Stimulated activated effector memory CD8-positive, alpha-beta T cell treated with anti-CD3 and anti-CD28 coated beads, Interleukin-12 subunit alpha, Interleukin-12 subunit beta, amount 100 ng/mL, for 72 hours (primary cell): Measurements from ENCODE around the gene AP4M1.
A peak's percentile ranks its signal among the peaks of the same experiment; 100 is the strongest.
"Not testable (repeated sequence)": the region's sequence is repeated elsewhere in the genome, so short reads cannot be mapped to it uniquely, and the experiment has no call there.

Source experiments
- ATAC-seq: fragments of 150-1000 bp; cut with Tn5 transposase; 2 replicates; pipeline ENCODE4 v1.10.0; 2021
- DNase-seq, 2 donors: peaks; one replicate each; pipeline ENCODE4 v3.0.0; 2021 to 2022; ENCODE audit warnings: low spot score in 2 of 2
- H3K27ac Mint-ChIP-seq: one replicate; pipeline ENCODE4 v1.8.0; 2022; ENCODE audit warnings: mild to moderate bottlenecking, mixed read lengths
- H3K36me3 Mint-ChIP-seq: one replicate; pipeline ENCODE4 v1.8.0; 2022; ENCODE audit warnings: mild to moderate bottlenecking, mixed read lengths
- H3K4me1 Mint-ChIP-seq: one replicate; pipeline ENCODE4 v1.8.0; 2022; ENCODE audit warnings: mixed read lengths
- H3K4me3 Mint-ChIP-seq: one replicate; pipeline ENCODE4 v1.8.0; 2022; ENCODE audit warnings: mild to moderate bottlenecking, mixed read lengths
- H3K9me3 Mint-ChIP-seq: one replicate; pipeline ENCODE4 v1.8.0; 2022; ENCODE audit warnings: mixed read lengths

The AP4M1 gene

DNA sequence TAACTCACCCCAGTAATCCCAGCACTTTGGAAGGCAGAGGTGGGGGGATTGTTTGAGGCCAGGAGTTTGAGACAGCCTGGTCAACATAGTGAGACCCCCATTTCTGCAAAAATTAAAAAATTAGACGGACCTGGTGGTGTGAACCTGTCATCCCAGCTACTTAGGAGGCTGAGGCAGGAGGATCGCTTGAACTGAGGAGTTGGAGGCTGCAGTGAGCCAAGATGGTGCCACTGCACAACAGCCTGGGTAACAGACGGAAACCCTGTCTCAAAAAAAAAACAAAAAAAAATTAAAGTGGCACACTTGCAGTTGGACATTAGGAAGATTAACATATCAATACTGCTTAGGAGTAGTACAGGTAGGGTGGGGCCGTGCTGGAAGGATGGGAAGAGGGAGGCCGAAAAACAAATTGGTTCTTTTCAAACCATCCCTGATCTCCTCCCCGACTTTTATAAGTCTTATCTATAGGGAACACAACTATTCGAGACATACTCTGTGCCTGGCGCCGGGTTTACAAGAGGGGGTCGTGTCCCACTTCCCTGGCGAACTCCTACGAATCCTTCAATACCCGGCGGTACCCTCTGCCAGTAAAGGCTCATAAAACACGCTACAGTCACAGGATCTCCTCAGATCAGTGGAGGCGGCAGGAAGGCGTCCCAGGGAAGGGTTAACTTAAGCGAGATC, 17.1 kb downstream of the AP4M1 start:
- H3K4me1 Mint-ChIP-seq = peaks cover 27% of the 10 kb centered on the region
- peak overlapping the region; percentile 97 for H3K4me3 Mint-ChIP-seq
- no peaks in the 10 kb centered on the region for H3K9me3 Mint-ChIP-seq
- peaks cover 36% of the 10 kb centered on the region for H3K36me3 Mint-ChIP-seq
- ATAC-seq = no peak
- no peak for DNase-seq
- H3K27ac Mint-ChIP-seq = peak overlapping the region; percentile 100

- ATAC-seq (peak; percentile 86), DNase-seq (peak; percentile 88 to 98)
- peaks cover 28% of the 10 kb centered on the region for H3K4me1 Mint-ChIP-seq
- no peaks in the 10 kb centered on the region for H3K9me3 Mint-ChIP-seq
- H3K4me3 Mint-ChIP-seq = peak within 1 kb of the TSS; percentile 97
- H3K36me3 Mint-ChIP-seq = peaks cover 29% of the 10 kb centered on the region
- H3K27ac Mint-ChIP-seq = peak within 1 kb of the TSS; percentile 100
Observed at GRCh38 chr7:100119072-100119969, 17.9 kb downstream of the AP4M1 start, which contains the start of the genes CNPY4 and TAF6. TSS of gene CNPY4 (plus strand) at chr7:100119634. CDS start at chr7:100119745, 111 bp downstream. TSS of gene TAF6 (minus strand) at chr7:100119358. CDS start at chr7:100114209, 5,149 bp downstream.

DNA sequence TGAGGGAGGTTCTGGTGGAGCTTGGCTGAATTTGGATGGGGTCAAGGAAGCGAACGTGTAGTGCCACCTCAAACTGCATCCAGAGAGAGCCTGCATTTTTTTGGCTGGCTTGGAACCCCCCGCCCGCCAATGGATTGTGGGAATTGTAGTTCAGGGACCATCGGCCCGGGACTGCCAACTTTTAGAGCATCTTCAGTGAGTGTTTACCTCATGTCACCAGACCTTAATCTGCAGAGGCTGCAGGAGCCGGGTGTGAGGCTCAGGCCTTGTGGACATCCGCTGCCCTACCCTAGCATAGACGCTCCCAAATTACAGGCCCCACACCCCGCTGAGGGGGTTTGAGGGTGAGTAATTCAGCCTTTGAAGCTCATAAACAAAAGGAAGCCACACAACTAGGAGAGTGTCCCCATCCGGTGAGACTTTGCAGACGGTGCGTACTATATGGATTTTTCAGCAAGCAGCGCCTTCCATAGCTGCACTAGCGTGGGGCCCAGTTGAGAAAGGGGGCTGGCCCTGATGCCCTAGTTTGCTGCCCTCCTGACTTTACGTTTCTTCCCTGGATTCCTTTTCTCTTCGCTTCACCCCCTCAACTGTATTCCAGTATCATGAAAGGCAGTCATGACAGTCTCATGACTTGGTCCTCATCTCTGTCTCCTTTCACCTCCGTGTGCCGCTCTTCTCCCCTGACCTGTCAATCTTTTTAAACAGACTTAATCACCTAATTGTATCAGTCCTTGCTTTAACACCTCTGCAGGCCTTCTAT, 18.7 kb downstream of the AP4M1 start:
- Mint-ChIP-seq H3K27ac (peak overlapping the region; percentile 100), H3K36me3 (peaks cover 29% of the 10 kb centered on the region), H3K4me3 (peak overlapping the region; percentile 97), H3K4me1 (peaks cover 36% of the 10 kb centered on the region), H3K9me3 (no peaks in the 10 kb centered on the region)
- DNase-seq = peak in 1 of 2 donors; percentile 49
- ATAC-seq = peak; percentile 77

GRCh38 chr7:100120733-100121036, 19.2 kb downstream of the AP4M1 start:
- H3K9me3 Mint-ChIP-seq = no peaks in the 10 kb centered on the region
- H3K36me3 Mint-ChIP-seq = peaks cover 30% of the 10 kb centered on the region
- H3K27ac Mint-ChIP-seq = peak overlapping the region; percentile 100
- ATAC-seq (no peak), DNase-seq (no peak)
- peaks cover 36% of the 10 kb centered on the region for H3K4me1 Mint-ChIP-seq
- H3K4me3 Mint-ChIP-seq = peak overlapping the region; percentile 97

- peaks cover 29% of the 10 kb centered on the region for H3K4me1 Mint-ChIP-seq
Observed at GRCh38 chr7:100122067-100122466, 20.6 kb downstream of the AP4M1 start.

DNA sequence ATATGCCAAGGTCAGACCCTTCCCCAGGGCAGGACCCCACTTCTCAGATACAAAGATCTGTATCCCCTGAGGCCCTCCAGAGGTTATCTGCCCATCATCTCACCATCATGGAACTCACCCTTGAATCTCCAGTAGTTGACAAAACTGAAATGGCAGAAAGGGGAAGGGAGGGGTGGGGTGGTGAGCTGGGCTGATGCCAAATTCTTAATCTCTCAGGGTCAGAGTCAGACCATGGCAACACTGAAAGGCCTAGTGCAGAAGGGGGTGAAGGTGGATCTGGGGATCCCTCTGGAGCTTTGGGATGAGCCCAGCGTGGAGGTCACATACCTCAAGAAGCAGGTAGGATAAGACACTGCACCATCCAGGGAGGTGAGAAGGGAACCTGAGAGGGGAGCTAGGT, 21.1 kb downstream of the AP4M1 start:
- DNase-seq = no peak
- H3K4me3 Mint-ChIP-seq = no peak overlapping the region
- peaks cover 29% of the 10 kb centered on the region for H3K4me1 Mint-ChIP-seq
- H3K36me3 Mint-ChIP-seq = peaks cover 46% of the 10 kb centered on the region
- no peaks in the 10 kb centered on the region for H3K9me3 Mint-ChIP-seq
- ATAC-seq = no peak
- H3K27ac Mint-ChIP-seq = peak overlapping the region; percentile 72

More at GRCh38 chr7:100122067-100122466, 20.6 kb downstream of the AP4M1 start:
- no peak overlapping the region for H3K27ac Mint-ChIP-seq
- H3K9me3 Mint-ChIP-seq = no peaks in the 10 kb centered on the region
- peaks cover 43% of the 10 kb centered on the region for H3K36me3 Mint-ChIP-seq
- H3K4me3 Mint-ChIP-seq = no peak overlapping the region
- DNase-seq (no peak), ATAC-seq (no peak)

DNA sequence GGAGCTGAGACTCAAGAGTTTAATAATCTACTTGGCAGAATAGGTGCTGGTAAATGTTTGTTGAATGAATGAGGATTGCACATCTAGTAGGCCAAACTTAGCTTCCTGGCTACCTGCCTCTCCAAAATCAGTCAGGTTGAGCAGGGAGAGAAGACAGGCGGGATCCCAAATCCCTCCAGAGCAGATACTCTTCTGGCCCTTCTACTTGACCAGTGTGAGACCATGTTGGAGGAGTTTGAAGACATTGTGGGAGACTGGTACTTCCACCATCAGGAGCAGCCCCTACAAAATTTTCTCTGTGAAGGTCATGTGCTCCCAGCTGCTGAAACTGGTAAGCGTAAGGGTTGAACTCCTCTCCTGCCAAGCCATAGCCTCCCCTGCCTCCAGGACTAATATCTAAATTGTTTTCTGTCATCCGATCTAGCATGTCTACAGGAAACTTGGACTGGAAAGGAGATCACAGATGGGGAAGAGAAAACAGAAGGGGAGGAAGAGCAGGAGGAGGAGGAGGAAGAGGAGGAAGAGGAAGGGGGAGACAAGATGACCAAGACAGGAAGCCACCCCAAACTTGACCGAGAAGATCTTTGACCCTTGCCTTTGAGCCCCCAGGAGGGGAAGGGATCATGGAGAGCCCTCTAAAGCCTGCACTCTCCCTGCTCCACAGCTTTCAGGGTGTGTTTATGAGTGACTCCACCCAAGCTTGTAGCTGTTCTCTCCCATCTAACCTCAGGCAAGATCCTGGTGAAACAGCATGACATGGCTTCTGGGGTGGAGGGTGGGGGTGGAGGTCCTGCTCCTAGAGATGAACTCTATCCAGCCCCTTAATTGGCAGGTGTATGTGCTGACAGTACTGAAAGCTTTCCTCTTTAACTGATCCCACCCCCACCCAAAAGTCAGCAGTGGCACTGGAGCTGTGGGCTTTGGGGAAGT, 23.1 kb downstream of the AP4M1 start:
- H3K36me3 Mint-ChIP-seq = peaks cover 35% of the 10 kb centered on the region
- no peak for DNase-seq
- no peak for ATAC-seq
- H3K4me1 Mint-ChIP-seq = peaks cover 28% of the 10 kb centered on the region
- peak overlapping the region; percentile 95 for H3K4me3 Mint-ChIP-seq
- H3K9me3 Mint-ChIP-seq = no peaks in the 10 kb centered on the region
- peak overlapping the region; percentile 96 for H3K27ac Mint-ChIP-seq

DNA sequence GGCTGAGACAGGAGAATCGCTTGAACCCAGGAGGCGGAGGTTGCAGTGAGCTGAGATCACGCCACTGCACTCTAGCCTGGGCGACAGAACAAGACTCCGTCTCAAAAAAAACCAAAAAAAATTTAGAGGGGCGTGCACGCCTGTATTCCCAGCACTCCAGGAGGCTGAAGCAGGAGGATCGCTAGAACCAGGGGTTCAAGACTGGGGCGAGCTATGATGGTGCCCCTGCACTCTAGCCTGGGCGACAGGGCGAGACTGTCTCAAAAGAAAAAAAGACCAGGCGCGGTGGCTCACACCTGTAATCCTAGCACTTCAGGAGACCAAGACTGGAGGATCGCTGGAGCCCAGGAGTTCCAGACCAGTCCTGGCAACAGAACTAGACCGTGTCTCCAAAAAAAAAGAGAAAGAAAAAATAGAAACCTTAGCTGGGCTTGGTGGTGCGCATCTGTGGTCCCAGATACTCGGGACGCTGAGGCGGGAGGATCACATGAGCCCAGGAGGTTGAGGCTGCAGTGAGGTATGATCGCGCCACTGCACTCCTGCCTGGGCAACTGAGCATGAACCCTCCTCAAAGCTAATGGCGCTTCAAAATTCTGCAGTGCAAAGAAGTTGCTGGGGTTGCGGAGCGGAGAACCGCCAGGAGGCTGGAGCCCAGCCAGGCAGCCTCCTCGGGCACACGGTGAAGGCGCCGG, 24.9 kb downstream of the AP4M1 start:
- Mint-ChIP-seq H3K27ac (peak overlapping the region; percentile 96), H3K4me3 (peak overlapping the region; percentile 95), H3K9me3 (no peaks in the 10 kb centered on the region), H3K36me3 (peaks cover 37% of the 10 kb centered on the region), H3K4me1 (peaks cover 20% of the 10 kb centered on the region)
- no peak for ATAC-seq
- no peak for DNase-seq

GRCh38 chr7:100126931-100127865, 25.8 kb downstream of the AP4M1 start, which contains the start of gene MBLAC1:
TSS of gene MBLAC1 (plus strand) at chr7:100126967. CDS start at chr7:100127396, 429 bp downstream.
- no peaks in the 10 kb centered on the region for H3K9me3 Mint-ChIP-seq
- peaks cover 26% of the 10 kb centered on the region for H3K4me1 Mint-ChIP-seq
- peak; percentile 89 for ATAC-seq
- peaks cover 37% of the 10 kb centered on the region for H3K36me3 Mint-ChIP-seq
- peak; percentile 85 to 98 for DNase-seq
- H3K27ac Mint-ChIP-seq = peak within 1 kb of the TSS; percentile 96
- H3K4me3 Mint-ChIP-seq = peak within 1 kb of the TSS; percentile 95

DNA sequence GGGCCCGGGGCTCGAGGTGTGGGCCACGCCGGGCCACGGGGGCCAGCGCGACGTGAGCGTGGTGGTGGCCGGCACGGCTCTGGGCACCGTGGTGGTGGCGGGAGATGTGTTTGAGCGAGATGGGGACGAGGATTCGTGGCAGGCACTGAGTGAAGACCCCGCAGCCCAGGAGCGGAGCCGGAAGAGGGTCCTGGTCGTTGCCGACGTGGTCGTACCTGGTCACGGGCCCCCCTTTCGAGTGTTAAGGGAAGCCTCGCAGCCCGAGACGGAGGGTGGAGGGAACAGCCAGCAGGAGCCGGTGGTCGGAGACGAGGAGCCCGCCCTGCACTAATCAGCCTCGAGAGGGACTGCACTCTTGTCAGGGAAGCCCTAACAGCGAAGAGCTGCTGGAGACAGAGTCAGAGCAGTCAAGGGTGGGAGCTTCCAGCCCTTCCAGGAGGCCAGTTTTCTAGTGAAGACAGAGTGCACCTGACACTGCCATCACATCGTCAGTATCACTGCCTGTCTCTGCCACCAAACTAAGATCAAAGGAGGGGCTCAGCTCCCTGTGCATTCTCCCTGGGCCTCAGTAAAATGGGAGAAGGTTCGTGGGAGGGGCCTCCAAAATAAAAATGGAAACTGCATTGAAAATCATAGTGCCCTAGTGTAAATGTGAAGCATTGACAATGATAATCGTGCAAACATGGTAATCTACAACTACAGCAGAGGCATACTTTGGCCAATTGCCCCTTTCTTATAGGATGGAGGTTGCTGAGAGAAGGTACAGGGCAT, 26.6 kb downstream of the AP4M1 start:
- Mint-ChIP-seq H3K4me1 (peaks cover 26% of the 10 kb centered on the region), H3K27ac (peak overlapping the region; percentile 61)
- ATAC-seq = peak; percentile 9

DNA sequence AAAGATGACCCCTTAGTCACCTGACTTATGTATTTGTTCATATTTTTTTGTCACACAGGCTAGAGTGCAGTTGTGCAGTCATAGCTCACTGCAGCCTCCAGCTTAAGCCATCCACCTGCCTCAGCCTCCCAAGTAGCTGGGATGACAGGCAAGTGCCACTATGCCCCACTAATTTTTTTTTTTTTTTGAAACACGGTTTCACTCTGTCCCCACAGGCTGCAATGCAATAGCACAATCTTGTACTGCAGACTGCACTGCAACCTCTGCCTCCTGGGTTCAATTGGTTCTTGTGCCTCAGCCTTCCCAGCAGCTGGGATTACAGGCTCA, 27.2 kb downstream of the AP4M1 start:
- Mint-ChIP-seq H3K9me3 (no peaks in the 10 kb centered on the region), H3K4me3 (peak overlapping the region; percentile 95), H3K36me3 (peaks cover 23% of the 10 kb centered on the region), H3K27ac (no peak overlapping the region), H3K4me1 (peaks cover 26% of the 10 kb centered on the region)
- DNase-seq (no peak), ATAC-seq (no peak)

More for the DNA sequence above, 26.6 kb downstream of the AP4M1 start:
- Mint-ChIP-seq H3K36me3 (peaks cover 29% of the 10 kb centered on the region), H3K4me3 (peak overlapping the region; percentile 95), H3K9me3 (no peaks in the 10 kb centered on the region)
- peak in 1 of 2 donors; percentile 63 for DNase-seq

DNA sequence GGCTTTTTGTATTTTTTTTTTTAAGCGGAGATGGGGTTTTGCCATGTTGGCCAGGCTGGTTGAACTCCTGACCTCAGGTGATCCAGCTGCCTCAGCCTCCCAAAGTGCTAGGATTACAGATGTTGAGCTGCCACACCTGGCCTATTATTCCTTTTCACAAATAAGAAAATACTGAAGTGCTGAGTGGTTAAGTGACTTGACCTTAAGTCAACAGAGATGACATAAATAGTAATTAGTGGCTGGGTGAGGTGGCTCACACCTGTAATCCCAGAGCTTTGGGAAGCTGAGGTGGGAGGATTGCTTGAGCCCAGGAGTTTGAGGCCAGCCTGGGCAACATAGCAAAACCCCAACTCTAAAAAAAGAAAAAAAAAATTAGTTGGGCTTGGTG, 28.8 kb downstream of the AP4M1 start:
- peaks cover 18% of the 10 kb centered on the region for H3K4me1 Mint-ChIP-seq
- peaks cover 23% of the 10 kb centered on the region for H3K36me3 Mint-ChIP-seq
- DNase-seq, H3K27ac Mint-ChIP-seq, H3K4me3 Mint-ChIP-seq, H3K9me3 Mint-ChIP-seq, ATAC-seq: not testable (repeated sequence)
